ENCODE measurements around the gene CNKSR3.

CNKSR3 gene

GRCh38 chr6:154500769-154501577 is 9.5 kb downstream of the CNKSR3 start:
- DNase-seq = no peak

GRCh38 chr6:154499855-154500589 is 10.5 kb downstream of the CNKSR3 start:
- no peak for DNase-seq

GRCh38 chr6:154498340-154498934 is 12.0 kb downstream of the CNKSR3 start:
- no peak for DNase-seq

GRCh38 chr6:154496793-154497517 is 13.5 kb downstream of the CNKSR3 start:
- DNase-seq = no peak

- no peak for DNase-seq
These were observed 14.3 kb downstream of the CNKSR3 start for GRCh38 chr6:154496186-154496585.

GRCh38 chr6:154494592-154495311 is 15.7 kb downstream of the CNKSR3 start:
- no peak for DNase-seq

GRCh38 chr6:154491567-154492470 is 18.7 kb downstream of the CNKSR3 start:
- no peak for DNase-seq

GRCh38 chr6:154489822-154490221 is 20.7 kb downstream of the CNKSR3 start:
- DNase-seq = no peak

- DNase-seq = no peak
These were observed 21.6 kb downstream of the CNKSR3 start for GRCh38 chr6:154488802-154489437.

- no peak for DNase-seq
These were observed 22.3 kb downstream of the CNKSR3 start for GRCh38 chr6:154488248-154488593.

GRCh38 chr6:154487367-154488247 is 22.9 kb downstream of the CNKSR3 start:
- no peak for DNase-seq

GRCh38 chr6:154485815-154486214 is 24.7 kb downstream of the CNKSR3 start:
- no peak for DNase-seq

GRCh38 chr6:154484942-154485341 is 25.5 kb downstream of the CNKSR3 start:
- no peak for DNase-seq

- no peak for DNase-seq
These were observed 27.6 kb downstream of the CNKSR3 start for GRCh38 chr6:154482858-154483257.

GRCh38 chr6:154481521-154482013 is 28.9 kb downstream of the CNKSR3 start:
- no peak for DNase-seq

GRCh38 chr6:154479771-154480639 is 30.5 kb downstream of the CNKSR3 start:
- DNase-seq = no peak

GRCh38 chr6:154479351-154479769 is 31.1 kb downstream of the CNKSR3 start:
- DNase-seq = no peak

GRCh38 chr6:154478701-154479060 is 31.8 kb downstream of the CNKSR3 start:
- DNase-seq = no peak
